ENCODE data around the gene BASP1.

DNA sequence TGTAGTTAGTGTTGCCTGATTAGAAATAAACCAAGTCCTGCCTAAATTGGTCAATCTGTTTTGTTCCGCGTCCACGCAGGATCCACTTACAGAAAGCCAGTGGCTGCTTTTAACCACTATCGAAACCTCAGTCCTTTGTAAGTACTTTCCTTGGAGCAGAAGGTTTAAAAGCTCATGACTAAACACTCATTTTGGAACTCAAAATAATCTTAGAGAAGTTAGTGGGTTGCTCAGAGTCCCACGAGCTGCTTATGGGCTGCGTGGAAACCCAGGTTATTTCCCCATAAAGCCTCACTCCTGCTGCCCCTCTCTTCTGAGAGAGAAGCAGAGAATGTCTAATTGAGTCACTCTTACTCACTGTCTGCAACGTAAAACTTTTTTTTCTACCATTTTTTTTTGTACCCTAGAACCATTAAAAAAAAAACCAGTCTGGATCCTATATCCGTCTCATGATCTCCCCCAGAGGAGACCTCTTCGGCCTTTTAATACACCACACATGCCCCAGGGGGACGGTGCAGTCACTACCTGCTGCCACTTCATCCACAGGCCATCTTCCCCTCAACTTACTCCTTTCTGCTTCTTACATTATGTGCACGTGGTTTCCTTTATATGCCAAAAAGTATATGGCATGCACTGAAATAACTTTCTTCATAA lies 7.6 kb downstream of the BASP1 start:
- TF ChIP-seq, protein P1, sequence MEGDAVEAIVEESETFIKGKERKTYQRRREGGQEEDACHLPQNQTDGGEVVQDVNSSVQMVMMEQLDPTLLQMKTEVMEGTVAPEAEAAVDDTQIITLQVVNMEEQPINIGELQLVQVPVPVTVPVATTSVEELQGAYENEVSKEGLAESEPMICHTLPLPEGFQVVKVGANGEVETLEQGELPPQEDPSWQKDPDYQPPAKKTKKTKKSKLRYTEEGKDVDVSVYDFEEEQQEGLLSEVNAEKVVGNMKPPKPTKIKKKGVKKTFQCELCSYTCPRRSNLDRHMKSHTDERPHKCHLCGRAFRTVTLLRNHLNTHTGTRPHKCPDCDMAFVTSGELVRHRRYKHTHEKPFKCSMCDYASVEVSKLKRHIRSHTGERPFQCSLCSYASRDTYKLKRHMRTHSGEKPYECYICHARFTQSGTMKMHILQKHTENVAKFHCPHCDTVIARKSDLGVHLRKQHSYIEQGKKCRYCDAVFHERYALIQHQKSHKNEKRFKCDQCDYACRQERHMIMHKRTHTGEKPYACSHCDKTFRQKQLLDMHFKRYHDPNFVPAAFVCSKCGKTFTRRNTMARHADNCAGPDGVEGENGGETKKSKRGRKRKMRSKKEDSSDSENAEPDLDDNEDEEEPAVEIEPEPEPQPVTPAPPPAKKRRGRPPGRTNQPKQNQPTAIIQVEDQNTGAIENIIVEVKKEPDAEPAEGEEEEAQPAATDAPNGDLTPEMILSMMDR (IDR thresholded peaks at IDR 0.05), result no peak
- TF ChIP-seq EZH2 (IDR thresholded peaks at IDR 0.05) (no peak), EZH2phosphoT487 (IDR thresholded peaks at IDR 0.05) (no peak)
